H54 (cell line): Measurements from ENCODE around the gene DMRTA2.
A peak's percentile ranks its signal among the peaks of the same experiment; 100 is the strongest.

ENCODE experiments used
- DNase-seq: peaks from one replicate; pipeline ENCODE4 v3.0.0; 2011; ENCODE audit warnings: low spot score, mixed read lengths; ENCODE audit not compliant: insufficient read length
- FAIRE-seq: peaks from 3 replicates; lab custom pipeline; 2011; peaks lifted over from hg19 to GRCh38; lab: Jason Lieb, UNC
- POLR2A ChIP-seq: IDR thresholded peaks from 2 replicates; pipeline ENCODE4 v1.6.1; 2011; ENCODE audit warnings: low read depth, mild to moderate bottlenecking, low read length

The DMRTA2 gene

DNA sequence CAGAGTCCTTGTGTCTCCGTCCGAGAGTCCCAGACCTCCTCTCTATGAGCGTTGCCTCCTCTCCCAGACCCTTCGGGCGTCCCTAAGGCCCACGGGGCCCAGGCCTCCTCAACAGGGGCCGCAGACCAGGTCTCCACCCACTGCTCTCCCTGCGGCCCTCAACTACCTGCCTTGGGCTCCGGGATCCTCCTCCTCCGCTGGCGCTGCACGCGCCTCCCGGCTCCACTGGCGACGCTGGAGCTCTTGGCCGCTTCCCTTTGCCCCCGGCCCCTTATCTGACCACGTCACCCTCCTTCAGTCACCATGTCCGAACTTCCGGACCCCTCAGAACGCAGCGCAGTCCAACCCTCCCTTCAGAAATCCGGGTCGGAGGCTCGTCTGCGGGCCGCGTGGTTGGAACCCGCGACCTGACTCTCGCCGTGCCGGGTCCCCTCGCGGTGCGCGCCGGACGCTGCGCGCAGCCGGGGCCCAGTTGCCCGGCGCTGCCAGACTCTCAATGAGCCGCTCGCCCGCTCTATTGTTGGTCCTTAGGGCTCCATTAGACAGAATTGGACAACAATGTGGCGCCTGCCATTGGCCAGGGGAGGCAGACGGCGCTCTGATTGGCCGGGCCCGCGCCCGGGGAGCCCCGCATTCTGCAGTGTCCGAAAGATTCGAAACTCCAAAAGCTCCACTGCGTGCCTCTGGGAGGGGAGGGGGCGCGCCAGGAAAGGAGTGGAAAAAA lies at the start of gene DMRTA2:
TSS of gene DMRTA2 (minus strand) at position 498 of the 724 bp plus-strand sequence. CDS start 1,907 bp downstream, outside the sequence.
- TF ChIP-seq POLR2A = no peak; the same call in 1 of the 2 replicates
- FAIRE-seq = no peak
- no peak for DNase-seq

DNA sequence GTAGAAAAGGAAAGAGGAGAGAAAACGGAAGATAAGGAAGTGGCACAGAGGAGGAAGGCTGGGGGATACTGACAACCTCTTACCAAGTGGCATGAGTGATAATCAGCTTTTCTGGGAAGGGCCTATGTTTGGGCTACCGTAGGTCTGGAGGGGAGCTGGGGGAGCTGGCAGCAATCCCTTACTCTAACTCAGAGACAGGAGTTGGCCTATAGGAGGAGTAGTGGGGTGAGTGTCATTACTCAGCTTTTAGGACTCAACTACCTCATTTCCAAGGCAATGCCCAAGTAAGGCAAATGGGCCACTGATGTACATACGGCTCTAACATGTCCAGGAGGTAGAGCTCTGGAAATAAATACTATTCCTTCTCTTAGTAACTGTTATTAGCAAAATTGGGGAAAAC lies 48.7 kb upstream of the DMRTA2 start:
- no peak for FAIRE-seq
- no peak for DNase-seq
- TF ChIP-seq POLR2A = no peak

DNA sequence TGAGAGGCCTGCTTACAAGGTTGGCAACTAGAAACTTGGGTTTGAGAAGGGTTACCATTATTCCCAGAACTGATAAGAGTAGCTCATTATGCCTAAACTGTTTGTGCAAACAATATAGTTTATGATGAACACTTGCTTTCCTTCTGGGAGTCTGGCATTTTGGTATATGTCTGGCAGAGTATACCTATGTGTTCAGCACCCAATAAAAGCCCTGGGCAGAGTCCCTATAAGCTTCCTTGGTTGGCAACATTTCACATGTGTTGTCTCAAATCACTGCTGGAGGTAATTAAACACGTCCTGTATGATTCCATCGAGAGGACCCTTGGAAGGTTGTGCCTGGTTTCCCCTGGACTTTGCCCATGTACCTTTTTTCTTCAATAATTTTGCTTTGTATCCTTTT lies 39.7 kb upstream of the DMRTA2 start:
- DNase-seq (no peak), FAIRE-seq (no peak)
- no peak for TF ChIP-seq POLR2A

GRCh38 chr1:50458507-50458906 lies 35.3 kb upstream of the DMRTA2 start:
- DNase-seq (no peak), FAIRE-seq (no peak)
- no peak for TF ChIP-seq POLR2A

DNA sequence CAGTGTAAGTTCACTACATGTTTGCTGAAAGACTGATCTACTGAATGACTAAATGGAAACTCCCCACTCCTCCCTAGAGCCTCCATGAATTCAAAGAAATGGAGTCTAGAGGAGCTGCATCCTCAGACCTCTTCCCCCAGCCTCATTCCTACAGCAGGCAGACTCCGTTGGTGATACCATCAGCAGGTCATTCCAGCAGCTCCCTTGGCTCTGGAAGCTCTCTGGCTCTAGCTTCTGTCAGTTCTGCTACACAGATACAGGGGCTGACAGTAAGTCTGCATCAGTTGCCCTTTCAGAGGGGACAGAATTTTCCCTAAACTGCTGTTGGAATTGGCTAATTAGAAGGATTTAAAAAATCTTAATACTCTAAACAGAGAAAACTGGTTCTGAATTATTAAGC lies 31.7 kb upstream of the DMRTA2 start:
- DNase-seq (no peak), FAIRE-seq (no peak)
- TF ChIP-seq POLR2A = no peak

- DNase-seq (no peak), FAIRE-seq (no peak)
- no peak for TF ChIP-seq POLR2A
Observed at GRCh38 chr1:50453266-50453665, 30.0 kb upstream of the DMRTA2 start.

DNA sequence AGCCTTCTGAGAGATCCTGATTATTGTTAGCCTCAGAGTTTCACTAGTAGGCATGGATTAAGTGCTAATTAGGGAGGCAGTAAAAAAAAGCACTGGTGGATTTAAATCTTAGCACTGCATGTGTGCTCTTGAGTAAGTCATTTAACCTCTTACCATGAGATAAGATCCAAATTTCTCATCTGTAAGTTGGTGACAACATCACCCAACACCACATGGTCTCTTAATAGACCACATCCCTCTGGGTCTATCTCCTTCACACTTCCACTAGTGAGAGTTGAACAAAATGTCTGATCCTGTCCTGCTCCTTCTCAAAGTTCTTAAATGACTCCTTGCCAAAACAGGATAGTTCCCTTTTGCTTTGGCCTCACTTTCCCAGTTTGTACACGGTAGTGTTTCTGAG lies 29.5 kb upstream of the DMRTA2 start:
- no peak for DNase-seq
- TF ChIP-seq POLR2A = no peak
- FAIRE-seq = no peak

GRCh38 chr1:50450861-50451653 lies 27.8 kb upstream of the DMRTA2 start:
- DNase-seq (no peak), FAIRE-seq (no peak)
- TF ChIP-seq POLR2A = no peak

DNA sequence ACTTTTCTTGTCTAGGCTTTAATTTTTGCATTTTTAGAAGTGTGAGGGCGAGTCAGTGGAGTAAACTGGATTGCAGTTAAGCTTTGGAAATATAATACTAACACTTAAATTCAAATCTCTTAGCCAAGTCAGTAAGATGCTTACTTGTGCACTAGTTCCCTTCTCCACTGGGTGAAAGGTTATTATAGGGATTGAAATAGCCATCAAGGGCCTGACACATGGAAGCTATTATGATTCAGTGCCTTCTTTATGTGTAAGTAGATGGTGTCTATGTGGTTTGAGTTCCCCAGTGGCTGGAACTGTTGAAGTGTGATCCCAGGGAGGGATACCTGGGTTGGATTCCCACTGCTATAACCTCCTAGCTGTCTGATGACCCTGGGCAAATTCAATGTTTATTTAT lies 24.7 kb upstream of the DMRTA2 start:
- DNase-seq = no peak
- no peak for TF ChIP-seq POLR2A
- no peak for FAIRE-seq

- TF ChIP-seq POLR2A = no peak
- FAIRE-seq = no peak
Observed at GRCh38 chr1:50441183-50441582, 17.9 kb upstream of the DMRTA2 start.

GRCh38 chr1:50438945-50439344 lies 15.7 kb upstream of the DMRTA2 start:
- FAIRE-seq (peak; percentile 41), DNase-seq (no peak)
- TF ChIP-seq POLR2A = no peak

More at GRCh38 chr1:50441183-50441582, 17.9 kb upstream of the DMRTA2 start:
- DNase-seq = no peak

DNA sequence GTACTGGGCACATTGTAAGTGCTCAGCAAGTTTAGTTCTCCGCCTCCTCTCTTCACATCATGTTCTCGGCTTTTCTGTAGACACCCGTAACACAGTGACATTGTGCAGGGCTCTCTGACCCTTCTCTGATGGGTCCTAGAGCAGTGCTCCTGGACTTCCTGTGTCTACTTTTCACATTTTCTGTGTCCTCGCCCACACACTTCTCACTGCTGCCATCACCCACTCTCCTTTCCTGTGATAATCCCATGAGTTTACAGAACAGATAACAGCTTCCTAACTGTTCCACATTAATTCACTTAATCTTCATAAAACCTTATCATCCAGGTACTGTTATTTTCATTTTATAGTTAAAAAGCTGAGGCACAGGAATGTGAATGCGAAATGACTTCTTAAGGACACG lies 13.2 kb upstream of the DMRTA2 start:
- no peak for FAIRE-seq
- no peak for TF ChIP-seq POLR2A

GRCh38 chr1:50430010-50430405 lies 6.8 kb upstream of the DMRTA2 start:
- DNase-seq (no peak), FAIRE-seq (no peak)
- TF ChIP-seq POLR2A = no peak

More for the DNA sequence above, 13.2 kb upstream of the DMRTA2 start:
- no peak for DNase-seq
